ENCODE data around the gene LYZL4. TPM values are rescaled to one million over a fixed set of nuclear protein-coding genes. Genes with fewer than 3 reads are reported as not detected.

LYZL4 gene
- total RNA-seq (ENCODE audit: unreplicated experiment), result not detected
- long read RNA-seq, result 0 reads

- H3K9me3 Mint-ChIP-seq (ENCODE audit: unreplicated experiment), result peaks cover 11% of the 10 kb centered on the region
- no peak for DNase-seq
- H3K27ac Mint-ChIP-seq (ENCODE audit: unreplicated experiment), result peak within 1 kb of the TSS; percentile 56
- no peak within 1 kb of the TSS for H3K4me3 Mint-ChIP-seq (ENCODE audit: unreplicated experiment)
- H3K4me1 Mint-ChIP-seq (ENCODE audit: low read depth, unreplicated experiment), result peaks cover 40% of the 10 kb centered on the region
- no peak for TF ChIP-seq CTCF (IDR thresholded peaks at IDR 0.05; ENCODE audit: partially characterized antibody, unreplicated experiment)
- peaks cover 7% of the 10 kb centered on the region for H3K36me3 Mint-ChIP-seq (ENCODE audit: unreplicated experiment)
- peaks cover 5% of the 10 kb centered on the region for H3K27me3 Mint-ChIP-seq (ENCODE audit: unreplicated experiment)
Measured at GRCh38 chr3:42410370-42411131, at the start of gene LYZL4. Gene LYZL4 (minus strand): TSS chr3:42410610. CDS start chr3:42407251, 3,359 bp downstream.

DNA sequence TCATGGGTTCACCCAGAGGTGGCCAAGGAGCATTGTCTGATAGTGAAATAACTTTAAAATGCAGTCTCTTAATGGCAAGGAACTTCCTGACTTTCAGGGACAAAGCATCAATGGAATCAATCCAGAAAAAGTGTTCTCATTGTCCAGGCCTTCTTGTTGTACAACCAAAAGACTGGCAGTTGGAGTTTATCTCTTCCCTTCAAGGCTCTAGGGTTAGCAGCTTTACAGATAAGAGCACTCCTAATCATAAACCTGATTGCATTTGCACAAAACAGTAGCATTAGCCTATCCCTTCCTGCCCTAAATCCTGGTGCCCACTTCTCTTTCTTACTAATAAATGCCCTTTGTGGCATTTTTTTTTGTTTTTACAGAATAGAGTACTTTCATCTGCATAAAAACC is 48.7 kb upstream of the LYZL4 start:
- Mint-ChIP-seq H3K27ac (ENCODE audit: unreplicated experiment) (no peak overlapping the region), H3K4me1 (ENCODE audit: low read depth, unreplicated experiment) (no peaks in the 10 kb centered on the region), H3K27me3 (ENCODE audit: unreplicated experiment) (no peaks in the 10 kb centered on the region), H3K36me3 (ENCODE audit: unreplicated experiment) (no peaks in the 10 kb centered on the region), H3K4me3 (ENCODE audit: unreplicated experiment) (no peak overlapping the region), H3K9me3 (ENCODE audit: unreplicated experiment) (no peaks in the 10 kb centered on the region)
- no peak for TF ChIP-seq CTCF (IDR thresholded peaks at IDR 0.05; ENCODE audit: partially characterized antibody, unreplicated experiment)
- DNase-seq, result no peak

GRCh38 chr3:42456211-42456610 is 45.8 kb upstream of the LYZL4 start:
- Mint-ChIP-seq H3K4me3 (ENCODE audit: unreplicated experiment) (no peak overlapping the region), H3K9me3 (ENCODE audit: unreplicated experiment) (no peaks in the 10 kb centered on the region), H3K27me3 (ENCODE audit: unreplicated experiment) (no peaks in the 10 kb centered on the region), H3K36me3 (ENCODE audit: unreplicated experiment) (no peaks in the 10 kb centered on the region), H3K27ac (ENCODE audit: unreplicated experiment) (no peak overlapping the region), H3K4me1 (ENCODE audit: low read depth, unreplicated experiment) (no peaks in the 10 kb centered on the region)
- TF ChIP-seq CTCF (IDR thresholded peaks at IDR 0.05; ENCODE audit: partially characterized antibody, unreplicated experiment), result no peak
- no peak for DNase-seq

- no peak for DNase-seq
- Mint-ChIP-seq H3K36me3 (ENCODE audit: unreplicated experiment) (no peaks in the 10 kb centered on the region), H3K27me3 (ENCODE audit: unreplicated experiment) (no peaks in the 10 kb centered on the region), H3K9me3 (ENCODE audit: unreplicated experiment) (no peaks in the 10 kb centered on the region), H3K4me3 (ENCODE audit: unreplicated experiment) (no peak overlapping the region), H3K27ac (ENCODE audit: unreplicated experiment) (no peak overlapping the region), H3K4me1 (ENCODE audit: low read depth, unreplicated experiment) (no peaks in the 10 kb centered on the region)
- TF ChIP-seq CTCF (IDR thresholded peaks at IDR 0.05; ENCODE audit: partially characterized antibody, unreplicated experiment), result no peak
Measured at GRCh38 chr3:42451546-42452230, 41.3 kb upstream of the LYZL4 start.

- Mint-ChIP-seq H3K4me1 (ENCODE audit: low read depth, unreplicated experiment) (no peaks in the 10 kb centered on the region), H3K9me3 (ENCODE audit: unreplicated experiment) (no peaks in the 10 kb centered on the region), H3K4me3 (ENCODE audit: unreplicated experiment) (no peak overlapping the region), H3K36me3 (ENCODE audit: unreplicated experiment) (no peaks in the 10 kb centered on the region), H3K27ac (ENCODE audit: unreplicated experiment) (no peak overlapping the region), H3K27me3 (ENCODE audit: unreplicated experiment) (no peaks in the 10 kb centered on the region)
- no peak for DNase-seq
- no peak for TF ChIP-seq CTCF (IDR thresholded peaks at IDR 0.05; ENCODE audit: partially characterized antibody, unreplicated experiment)
Measured at GRCh38 chr3:42451116-42451515, 40.7 kb upstream of the LYZL4 start.
